HG02571 (cell line): ENCODE data around the gene C6orf62.
"Not testable (repeated sequence)": the region's sequence is repeated elsewhere in the genome, so short reads cannot be mapped to it uniquely, and the experiment has no call there.

Source experiments
- ATAC-seq: cut with Tn5 transposase; IDR thresholded peaks from one replicate; pipeline ENCODE4 v1.9.1; 2021; ENCODE audit warnings: mild to moderate bottlenecking, moderate library complexity; ENCODE audit not compliant: unreplicated experiment

The C6orf62 gene

GRCh38 chr6:24668997-24669361 is 50.0 kb downstream of the C6orf62 start:
- ATAC-seq = no peak

GRCh38 chr6:24668066-24668996 is 50.6 kb downstream of the C6orf62 start:
- not testable (repeated sequence) for ATAC-seq

- no peak for ATAC-seq
Observed at GRCh38 chr6:24667378-24667803, 51.6 kb downstream of the C6orf62 start.

- peak; percentile 96 for ATAC-seq
Observed at GRCh38 chr6:24666641-24667377, 52.1 kb downstream of the C6orf62 start, which contains the start of the genes ACOT13 and TDP2. Gene ACOT13, plus strand, starts transcription at chr6:24667077. Its CDS starts 187 bp downstream, at chr6:24667264. Gene TDP2, minus strand, starts transcription at chr6:24666899. Its CDS starts 37 bp downstream, at chr6:24666862.

GRCh38 chr6:24666097-24666640 is 52.8 kb downstream of the C6orf62 start:
- ATAC-seq = peak; percentile 34

GRCh38 chr6:24664046-24664987 is 54.6 kb downstream of the C6orf62 start:
- ATAC-seq = no peak

- ATAC-seq = no peak
Observed at GRCh38 chr6:24663189-24663588, 55.8 kb downstream of the C6orf62 start.

- ATAC-seq = no peak
Observed at GRCh38 chr6:24662236-24662635, 56.7 kb downstream of the C6orf62 start.

- ATAC-seq = not testable (repeated sequence)
Observed at GRCh38 chr6:24661759-24662158, 57.2 kb downstream of the C6orf62 start.

GRCh38 chr6:24660105-24660504 is 58.8 kb downstream of the C6orf62 start:
- ATAC-seq = no peak

- no peak for ATAC-seq
Observed at GRCh38 chr6:24659561-24659960, 59.4 kb downstream of the C6orf62 start.

- ATAC-seq = no peak
Observed at GRCh38 chr6:24658573-24659560, 60.1 kb downstream of the C6orf62 start.

- no peak for ATAC-seq
Observed at GRCh38 chr6:24655215-24655614, 63.7 kb downstream of the C6orf62 start.
